ENCODE data around the gene GABARAP.

GABARAP gene

DNA sequence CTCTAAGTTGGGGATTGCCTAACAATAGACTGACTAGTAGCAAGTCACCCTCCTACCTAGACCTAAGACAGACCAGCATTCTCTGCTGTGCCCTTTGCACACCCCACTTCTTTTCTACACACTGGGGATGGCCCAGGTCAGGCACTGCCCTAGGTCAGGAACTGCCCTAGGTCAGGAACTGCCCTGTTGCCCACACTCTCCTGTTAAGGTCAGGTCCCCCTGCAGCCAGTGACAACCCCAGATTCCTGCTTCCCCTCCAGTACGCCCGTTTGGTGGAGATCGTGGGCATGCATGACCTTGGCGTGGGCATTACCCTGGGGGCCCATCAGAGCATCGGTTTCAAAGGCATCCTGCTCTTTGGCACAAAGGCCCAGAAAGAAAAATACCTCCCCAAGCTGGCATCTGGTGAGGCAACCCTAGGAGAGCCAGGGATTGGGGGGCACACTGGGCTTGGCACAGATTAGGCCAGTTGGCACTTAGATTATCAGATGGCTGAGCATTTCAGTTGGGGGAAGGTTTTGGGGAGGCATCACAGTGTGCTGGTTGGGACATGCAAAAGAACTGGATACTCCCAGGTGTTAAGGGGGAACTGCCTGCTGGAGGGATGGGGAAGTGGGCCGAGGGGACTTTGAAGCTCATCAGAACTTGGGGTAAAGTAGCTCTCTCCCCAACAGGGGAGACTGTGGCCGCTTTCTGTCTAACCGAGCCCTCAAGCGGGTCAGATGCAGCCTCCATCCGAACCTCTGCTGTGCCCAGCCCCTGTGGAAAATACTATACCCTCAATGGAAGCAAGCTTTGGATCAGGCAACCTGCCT lies 20.8 kb downstream of the GABARAP start:
- no peak for DNase-seq

DNA sequence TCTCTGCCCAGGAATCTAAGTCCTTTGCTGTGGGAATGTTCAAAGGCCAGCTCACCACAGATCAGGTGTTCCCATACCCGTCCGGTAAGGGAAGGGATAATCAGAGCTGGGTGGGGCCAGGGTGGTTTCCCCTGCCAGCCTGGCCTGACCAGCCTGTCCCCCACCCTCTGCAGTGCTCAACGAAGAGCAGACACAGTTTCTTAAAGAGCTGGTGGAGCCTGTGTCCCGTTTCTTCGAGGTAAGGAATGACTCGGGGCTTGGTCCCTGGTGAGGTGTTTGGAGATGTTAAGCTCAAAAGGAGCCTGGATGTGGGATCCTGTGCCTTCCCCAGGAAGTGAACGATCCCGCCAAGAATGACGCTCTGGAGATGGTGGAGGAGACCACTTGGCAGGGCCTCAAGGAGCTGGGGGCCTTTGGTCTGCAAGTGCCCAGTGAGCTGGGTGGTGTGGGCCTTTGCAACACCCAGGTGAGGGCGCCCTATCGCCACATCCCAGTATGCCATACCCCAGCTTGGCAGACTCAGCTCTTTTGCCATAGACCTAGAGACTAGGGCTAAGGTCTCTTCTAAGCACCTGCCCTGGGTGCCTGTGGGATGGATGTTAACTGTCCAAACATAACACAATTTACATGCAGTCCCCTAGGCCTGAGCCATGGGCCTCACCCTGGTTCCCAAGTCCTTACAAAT lies 21.5 kb downstream of the GABARAP start:
- DNase-seq: no peak

DNA sequence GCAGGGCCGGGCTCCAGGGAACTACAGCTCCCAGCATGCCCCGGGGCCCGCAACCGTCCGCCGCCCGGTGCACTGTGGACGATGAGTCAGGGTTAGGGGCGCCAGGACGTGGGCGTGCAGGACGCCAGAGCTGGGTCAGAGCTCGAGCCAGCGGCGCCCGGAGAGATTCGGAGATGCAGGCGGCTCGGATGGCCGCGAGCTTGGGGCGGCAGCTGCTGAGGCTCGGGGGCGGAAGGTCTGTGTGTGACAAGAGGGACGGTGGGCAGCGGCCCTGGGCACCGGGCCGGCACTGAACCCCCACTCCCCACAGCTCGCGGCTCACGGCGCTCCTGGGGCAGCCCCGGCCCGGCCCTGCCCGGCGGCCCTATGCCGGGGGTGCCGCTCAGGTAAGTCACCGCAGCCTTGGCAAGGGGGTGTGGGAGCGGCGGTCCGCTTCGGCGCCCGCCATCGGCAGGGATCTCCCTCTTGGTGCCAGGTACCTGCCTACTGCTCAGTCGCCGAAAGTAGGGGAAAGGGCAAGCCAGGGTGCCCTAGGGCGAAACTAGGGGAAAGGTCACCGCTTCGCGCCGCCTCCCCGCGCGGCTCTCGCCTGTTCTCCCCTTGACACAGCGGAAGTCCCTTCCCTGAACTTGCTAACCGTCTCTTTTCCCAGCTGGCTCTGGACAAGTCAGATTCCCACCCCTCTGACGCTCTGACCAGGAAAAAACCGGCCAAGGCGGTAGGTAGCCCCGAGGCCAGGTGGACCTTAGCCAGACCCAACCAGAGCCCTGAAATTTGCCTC lies 22.2 kb downstream of the GABARAP start, which contains the start of the genes ACADVL and DLG4:
ACADVL (plus strand) TSS at position 127 of the 781 bp plus-strand sequence; CDS start at position 174, 47 bp downstream.
DLG4 (minus strand) TSS at position 25 of the 781 bp plus-strand sequence.
- DNase-seq: peak; percentile 85

DNA sequence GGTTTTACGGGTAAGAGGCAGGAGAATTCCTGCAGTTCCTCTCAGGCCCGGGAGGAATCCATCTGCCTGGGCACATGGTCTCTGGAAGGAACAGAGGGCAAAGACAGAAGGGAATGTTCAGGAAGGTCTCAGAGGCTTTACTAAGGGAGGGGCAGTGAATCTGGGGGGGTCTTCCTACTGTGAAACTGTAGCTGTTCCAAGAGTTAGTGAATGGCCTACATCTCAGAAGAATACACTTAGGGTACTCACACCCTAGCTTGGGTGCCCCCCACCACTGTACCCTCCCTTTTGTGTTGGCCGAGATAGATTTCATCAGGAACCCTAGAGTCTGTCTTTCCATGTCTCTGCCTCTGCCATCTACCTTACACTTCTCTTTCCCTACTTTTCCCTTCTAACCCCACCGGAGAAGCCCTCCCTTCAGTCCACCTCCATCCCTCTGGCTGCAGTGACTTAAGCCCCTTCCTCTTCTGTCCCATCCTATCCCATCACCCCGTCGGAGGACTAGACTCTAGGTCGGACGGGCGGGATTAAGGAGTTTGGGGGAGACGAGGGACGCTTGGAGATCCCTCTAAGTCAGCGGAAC lies 22.9 kb downstream of the GABARAP start:
- no peak for DNase-seq

DNA sequence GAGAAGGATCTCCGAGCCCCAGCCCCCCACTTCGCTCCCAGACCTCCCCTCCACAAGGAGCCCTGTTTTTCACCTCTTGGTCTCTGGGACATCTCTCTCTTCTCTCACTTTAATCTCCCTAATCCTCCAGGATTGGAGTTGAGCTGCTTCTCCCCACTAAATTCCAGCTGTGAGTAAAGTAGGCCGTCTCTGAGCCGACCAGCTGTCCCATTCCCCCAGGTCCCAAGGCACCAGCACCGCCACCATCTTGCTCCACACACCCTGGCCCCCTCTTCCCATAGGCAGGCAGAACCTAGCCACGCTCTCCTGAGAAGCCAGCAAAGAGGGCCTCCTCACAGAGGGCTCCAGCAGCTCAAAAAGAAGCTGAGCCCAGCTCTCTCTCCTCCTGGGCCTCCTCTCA lies 23.5 kb downstream of the GABARAP start:
- DNase-seq: no peak

DNA sequence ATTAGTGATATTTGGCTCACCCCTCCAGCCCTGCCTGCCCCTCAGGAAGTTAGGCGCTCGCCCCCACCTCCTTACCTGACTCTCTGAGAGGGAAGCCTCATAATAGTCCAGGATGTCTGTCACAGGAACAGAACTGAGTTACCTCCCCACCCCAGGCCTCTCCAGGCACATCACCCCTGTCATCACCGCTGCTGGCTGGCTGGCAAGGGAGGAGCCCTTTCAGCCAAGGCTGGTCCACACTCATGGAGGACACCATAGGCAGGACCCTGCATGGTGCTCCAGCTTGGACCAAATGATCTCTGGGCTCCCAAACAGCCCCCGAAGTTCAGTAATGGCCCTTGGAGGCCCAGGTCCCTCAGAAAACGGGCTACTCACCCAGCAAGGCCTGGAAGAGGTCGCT lies 24.1 kb downstream of the GABARAP start:
- DNase-seq: no peak

DNA sequence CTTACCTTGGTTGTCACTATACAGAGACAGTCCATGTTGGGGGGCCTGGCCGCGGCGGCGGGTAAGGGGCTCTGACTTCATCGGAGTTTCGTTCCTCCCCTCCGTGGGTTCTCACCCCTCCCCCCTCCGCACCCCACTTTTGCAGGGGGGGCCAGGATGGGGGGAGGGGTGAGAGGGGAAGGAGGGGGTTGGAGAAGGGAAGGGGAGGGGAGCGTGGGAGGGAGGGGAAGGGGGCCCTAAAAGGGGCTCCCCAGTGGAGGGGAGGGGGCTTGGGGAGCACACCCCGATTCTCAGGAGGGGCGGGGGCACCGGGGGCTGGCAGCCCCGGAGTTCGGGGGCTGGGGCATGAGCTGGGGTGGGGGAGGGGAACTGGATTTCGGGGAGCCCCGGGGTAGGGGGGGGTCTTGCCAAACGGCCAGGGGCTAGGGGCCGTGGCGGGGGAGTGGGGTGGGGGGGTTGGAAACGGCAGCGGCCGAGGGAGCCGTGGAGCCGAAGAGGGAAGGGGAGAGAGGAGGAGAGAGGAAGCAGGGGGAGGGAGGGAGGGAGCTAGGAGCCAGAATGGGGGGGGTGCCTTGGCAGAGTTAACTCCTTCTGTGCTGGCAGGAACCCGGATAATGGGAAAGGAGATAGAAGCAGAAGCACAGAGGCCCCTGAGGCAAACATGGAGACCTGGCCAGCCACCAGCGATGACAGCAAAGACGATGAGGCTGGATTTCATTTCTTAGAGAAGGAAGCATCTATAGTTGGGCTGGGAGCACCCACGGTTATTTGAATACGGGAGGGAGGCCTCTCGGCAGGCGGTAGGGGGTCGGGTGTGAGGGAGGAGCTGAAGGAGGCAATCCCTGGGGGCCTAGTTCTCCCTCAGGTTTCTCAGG lies 24.9 kb downstream of the GABARAP start:
- DNase-seq: no peak

DNA sequence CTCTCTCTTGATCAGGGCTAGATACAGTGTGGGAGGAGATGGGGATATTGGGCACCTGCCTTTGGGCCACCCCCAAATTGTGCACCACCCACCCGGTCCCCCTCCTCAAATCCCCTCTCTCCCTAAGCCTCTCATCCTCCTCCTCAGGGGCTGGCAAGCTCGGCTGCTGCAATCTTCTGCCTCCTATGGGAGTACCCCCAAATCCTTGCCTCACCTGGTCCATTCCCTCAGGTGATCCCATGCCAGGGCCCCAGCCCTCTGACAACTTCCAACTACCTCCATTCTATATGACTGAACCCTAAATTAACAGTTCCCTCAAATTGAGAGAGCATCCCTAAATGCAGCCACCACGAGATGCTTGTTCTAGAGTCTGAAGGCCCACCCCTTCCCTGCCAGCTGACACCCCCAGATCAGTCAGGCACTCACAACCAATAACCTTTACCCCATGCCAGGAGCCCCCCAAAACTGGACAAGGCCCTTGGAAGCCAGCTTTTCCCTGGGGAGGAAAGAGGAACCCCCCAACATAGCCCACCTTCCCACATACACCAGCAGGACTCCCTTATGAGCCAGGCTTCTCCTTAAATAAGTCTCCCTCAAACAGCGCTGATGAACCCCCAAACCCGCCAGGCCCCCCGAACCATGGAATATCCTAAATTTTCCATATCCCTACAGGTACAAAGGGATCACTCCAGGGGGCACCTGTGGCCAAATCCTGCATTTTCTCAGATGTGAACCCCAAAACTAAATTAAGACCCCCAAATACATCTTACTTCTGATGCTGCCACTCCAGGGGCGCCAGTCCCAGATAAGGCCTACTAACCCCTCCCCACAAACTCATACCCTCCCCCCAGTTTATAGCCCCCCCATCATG lies 25.8 kb downstream of the GABARAP start:
- DNase-seq: no peak

DNA sequence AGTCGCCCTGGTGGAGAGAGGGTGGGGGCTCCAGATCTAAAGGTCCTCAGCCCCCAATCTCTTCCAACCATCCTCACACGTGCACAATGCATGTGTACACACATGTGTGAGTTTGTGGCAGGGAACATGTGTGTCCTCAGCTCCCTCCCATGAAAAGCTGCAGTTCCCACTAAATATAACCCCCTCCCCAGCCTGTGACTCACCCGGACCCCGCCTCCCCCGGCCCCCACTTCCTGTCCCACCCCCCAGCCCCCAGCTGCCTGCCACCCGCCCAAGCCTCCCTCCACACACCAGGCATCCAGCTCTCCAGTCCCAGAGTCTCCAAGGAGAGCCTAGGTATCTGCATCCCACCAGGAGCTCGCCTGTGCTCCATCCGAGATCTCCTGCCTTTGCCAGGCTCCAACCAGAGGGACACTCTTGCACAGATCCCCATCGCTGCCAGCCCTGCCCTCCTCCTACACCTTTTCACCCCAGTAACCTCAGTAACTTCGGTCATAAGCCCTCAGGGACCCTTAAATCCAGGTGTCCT lies 26.5 kb downstream of the GABARAP start:
- no peak for DNase-seq

DNA sequence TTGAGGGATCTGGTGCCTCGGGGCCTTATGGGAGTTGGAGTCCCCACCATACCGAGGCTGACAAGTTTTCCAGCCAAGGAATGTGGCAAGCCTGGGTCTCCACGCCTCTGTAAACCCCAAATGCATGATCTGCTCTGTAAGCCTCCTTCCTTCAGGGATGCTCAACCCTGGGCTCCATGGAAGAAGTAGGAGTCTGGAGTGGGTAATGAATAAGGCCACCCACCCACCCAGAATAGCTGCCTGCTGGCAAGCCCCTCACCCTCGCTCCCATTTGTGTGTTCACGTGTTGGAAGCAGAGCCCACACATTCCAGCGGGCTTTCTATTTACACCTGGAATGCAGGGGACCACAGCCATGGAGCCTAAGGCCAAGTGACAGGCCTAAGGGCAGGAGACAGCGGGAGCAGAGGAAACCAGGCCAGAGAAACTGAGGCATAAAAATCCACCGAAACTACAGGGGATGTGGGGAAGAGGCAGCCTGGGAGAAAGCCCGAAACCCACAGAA lies 27.1 kb downstream of the GABARAP start:
- DNase-seq: no peak

DNA sequence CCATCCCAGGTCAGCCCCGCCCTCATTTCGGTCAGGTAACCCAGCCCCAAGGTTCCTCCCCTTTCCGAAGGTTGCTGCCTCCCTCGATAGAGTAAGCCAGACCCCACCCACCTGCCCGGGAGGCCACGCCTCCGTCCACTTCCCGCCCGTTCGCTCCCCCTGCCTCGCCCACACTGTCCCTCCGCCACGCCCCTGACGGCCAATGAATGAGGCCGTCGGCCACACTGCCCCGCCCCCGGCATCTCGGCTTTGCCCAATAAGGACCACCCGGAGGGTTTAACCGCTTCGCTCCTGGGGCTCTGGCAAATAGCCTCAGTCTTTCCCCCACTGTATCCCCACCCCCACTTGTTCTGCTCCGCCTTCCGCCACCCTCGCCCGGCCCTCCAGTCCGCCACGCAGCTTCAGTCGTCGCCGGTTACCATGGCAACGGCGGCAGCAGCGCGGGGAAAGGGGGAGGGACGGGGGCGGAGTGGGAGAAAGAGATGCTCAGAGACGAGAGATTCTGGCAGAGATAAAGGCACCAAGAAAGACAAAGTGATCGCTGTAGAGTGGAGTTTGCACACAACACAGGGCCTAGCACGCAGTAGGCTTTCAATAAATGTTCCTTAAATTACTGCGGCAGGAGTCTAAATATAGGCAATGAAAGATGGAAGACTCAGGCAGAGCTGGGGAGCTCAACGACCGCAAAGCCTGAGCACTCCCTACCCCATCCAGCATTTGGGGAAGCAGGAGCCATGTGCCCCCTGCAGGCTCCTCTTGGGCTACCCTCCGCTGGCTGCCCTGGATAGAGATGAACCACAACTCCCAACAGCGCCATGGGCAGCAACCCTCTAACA lies 27.7 kb downstream of the GABARAP start:
- DNase-seq: peak; percentile 87

DNA sequence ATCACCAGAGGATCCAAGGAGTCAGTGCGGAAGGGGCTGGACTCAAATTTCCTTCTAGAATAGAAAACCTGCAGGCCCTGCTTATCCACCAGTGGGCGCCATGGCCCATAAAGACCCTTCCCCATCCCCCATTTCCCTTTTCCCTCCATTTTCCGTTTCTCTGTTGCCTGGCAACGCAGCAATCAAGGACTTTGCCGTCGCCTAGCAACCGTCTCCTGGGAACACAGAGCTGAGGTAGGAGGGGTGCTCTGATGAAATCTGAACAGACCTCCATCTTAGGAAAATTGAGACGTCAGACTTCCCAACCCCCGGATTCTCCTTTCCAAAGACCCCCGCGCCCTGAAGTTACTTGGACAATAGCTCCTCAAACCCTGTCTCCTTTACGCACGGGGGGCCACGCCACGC lies 28.4 kb downstream of the GABARAP start:
- no peak for DNase-seq

DNA sequence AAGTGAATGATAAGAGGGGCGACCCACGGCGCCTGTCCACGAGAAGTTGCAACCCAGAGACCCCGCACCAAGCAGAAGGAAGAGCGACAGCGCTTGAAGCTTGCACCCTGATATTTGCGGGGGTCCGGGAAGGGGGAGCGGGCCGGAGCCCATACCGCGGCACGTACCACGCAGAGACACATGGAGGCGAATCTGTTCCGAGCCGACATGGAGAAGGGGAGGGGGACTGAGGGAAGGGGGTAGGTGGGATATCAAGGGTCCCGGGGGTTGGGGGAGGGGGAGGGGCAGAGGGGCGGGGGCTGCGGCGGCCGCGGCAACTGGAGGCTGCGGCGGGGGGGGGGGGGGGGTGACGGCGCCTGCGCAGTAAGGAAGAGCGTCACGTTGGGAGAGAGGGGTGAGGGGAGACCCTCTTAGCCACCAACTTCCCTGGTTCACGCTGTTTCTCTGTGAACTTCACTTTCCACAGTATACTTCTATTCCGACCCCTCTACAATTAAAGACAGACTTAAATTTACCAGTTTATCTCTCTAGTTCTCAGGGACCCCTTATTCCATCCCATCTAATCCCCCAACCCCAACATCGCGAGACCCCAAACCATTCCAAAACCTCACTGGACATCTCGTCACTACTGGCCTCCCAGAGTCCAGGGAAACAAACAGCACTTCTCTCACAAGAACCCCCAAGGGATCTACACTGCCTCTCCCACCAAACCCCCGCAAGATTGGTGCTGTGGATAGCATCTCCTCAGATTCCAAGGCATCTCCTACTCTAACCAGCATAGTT lies 30.6 kb downstream of the GABARAP start:
- DNase-seq: no peak

DNA sequence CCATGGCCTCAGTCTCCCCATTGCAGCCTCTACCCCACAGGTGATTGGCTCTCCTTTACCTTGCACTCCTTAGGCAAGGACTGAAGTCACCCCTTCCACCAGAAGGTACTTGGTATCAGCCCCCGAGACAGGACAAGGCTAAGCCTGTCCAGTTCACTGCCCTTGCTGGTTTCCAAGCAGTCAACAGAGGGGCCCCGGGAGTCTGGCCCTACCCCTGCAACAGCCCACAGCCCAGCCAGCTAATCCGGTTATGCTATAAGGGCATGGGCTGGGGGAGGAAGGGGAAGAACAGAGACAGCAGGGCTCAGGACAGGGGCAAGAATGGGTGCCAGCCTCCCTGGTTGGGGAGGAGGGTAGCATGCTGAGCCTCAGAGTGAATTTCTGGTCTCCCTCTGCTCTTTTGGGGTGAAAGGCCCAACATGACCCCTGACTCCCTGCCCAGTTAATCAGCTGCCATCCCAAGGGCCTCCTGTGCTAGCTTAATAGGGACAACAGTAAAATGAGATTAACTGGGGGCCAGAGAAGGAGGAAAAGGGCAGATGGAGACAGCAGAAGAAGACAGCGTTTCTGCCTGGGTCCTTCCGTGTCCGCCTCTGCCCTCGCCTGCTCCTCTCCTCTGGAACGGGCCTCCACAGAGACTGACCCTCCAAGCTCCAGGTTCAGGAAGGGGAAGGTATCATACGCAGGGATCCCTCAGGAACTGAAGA lies 33.3 kb downstream of the GABARAP start:
- DNase-seq: no peak

DNA sequence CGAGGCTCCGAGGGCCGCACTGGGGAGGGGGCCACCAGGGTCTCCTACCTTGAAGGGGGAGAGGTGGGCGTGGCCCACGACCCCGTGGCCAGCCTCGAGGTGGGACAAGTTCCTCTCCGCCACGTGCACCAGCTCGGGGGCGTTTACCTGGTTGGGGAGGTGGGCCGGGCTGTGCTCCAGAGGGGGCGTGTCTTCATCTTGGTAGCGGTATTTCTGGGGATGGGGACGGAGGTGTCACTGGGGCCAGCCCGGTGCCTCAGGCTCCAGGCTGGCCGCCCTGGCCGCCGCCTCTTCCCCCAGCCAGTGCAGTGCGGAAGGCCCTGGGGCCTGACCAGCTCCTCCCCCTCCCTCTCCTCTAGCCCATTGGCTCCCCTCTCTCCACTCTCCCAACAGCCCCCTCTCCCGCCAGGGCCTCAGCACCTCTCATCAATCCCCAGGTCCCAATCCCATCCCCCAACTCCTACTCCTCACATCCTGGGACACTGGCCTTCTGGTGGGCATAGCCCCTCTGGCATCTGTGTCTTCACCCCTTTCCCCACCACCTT lies 34.1 kb downstream of the GABARAP start:
- no peak for DNase-seq

DNA sequence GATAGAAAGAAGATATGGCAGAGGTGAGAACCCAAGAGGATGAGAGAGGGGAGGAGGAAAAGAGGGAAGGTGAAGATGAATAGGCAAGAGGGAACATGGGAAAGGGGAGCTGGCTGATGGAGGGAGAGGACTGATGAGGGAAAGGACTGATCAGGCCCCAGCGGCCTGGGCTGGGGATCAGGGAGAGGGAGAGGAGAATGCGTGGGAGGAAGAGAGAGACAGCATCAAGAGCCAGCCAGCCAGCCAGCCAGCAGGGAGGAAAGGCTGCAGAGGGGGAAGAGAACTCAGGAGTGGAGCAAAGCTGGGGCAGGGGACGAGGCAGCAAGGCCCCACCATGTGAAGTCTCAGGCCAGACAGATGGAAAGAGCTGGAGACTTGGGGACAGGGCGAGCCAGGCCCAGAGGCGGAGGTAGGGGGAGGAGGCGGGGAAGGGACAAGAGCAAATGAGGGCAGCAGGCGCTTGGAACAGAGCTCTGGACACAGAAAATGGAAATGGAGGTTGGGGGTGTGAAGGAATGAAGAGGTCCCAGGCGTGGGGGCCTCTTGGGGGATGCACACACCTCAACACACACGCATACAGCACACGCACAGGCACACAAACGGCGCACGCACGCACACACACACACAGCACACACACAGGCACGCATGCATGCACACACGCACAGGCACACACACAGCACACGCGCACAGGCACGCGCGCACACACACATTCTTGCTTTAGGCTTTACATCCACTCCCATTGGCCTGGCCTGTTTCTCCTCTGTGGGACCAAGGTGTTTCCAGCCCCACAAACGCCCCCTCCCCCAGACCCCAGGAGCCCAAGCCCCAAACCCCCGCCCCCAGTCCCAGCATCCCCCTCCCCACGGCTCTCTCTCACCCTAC lies 34.9 kb downstream of the GABARAP start:
- DNase-seq: no peak

DNA sequence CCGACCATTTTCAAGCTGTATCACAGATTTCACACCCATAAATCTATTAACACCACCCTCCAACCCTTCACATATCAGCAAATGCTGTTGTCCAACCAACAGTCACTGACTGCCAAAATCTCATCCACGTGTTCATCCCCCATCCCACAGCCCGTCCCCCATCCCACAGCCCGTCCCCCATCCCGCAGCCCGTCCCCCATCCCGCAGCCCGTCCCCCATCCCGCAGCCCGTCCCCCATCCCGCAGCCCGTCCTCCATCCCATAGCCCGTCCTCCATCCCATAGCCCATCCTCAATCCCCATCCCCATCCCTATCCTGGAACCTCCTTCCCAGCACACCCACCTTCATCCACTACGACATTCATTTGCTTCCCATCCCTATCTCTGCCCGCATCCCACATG lies 36.7 kb downstream of the GABARAP start:
- DNase-seq: no peak
